ENCODE measurements around the gene CERS6. TPM values are rescaled to one million over a fixed set of nuclear protein-coding genes. Genes with fewer than 3 reads are reported as not detected.

The CERS6 gene
- total and polyA plus RNA-seq, 10 of the 15 experiments (the other 5 are each of a cell fraction or from before 2014, with no cell fraction given): 1.3 to 20.4 (median 14.1) TPM

- in situ Hi-C loops (cut with MboI) (no loop called here), intact Hi-C loops (cut with micrococcal nuclease; ENCODE audit: unreplicated experiment) (loop anchor here (1.0 to 5.0 kb wide), 2 partner anchors 21 to 243 kb away; no protein-coding TSS in a partner anchor)
- BruUV-seq (replicated peaks): no TSS peak
- ChIA-PET POLR2A (interaction anchor here (1.2 to 1.3 kb wide), 2 partner anchors 12 to 19 kb away, joined by 3 read pairs; no protein-coding TSS in a partner anchor), SMC1A (ENCODE audit: uncharacterized antibody, unreplicated experiment) (interaction anchor here (0.7 to 2.6 kb wide), 7 partner anchors 13 to 55 kb away, joined by 3 to 18 read pairs (median 3); no protein-coding TSS in a partner anchor), RAD21 (ENCODE audit: unreplicated experiment) (interaction anchor here (2.7 to 3.7 kb wide), 2 partner anchors 20 kb away, joined by 12 to 17 read pairs; no protein-coding TSS in a partner anchor), CTCF (interaction anchor here (1.1 kb wide), 1 partner anchor 11 kb away, joined by 3 read pairs; no protein-coding TSS in a partner anchor)
- peak overlapping the region; percentile 61 for H3K4me2 ChIP-seq (ENCODE audit: control insufficient read depth, insufficient read depth)
- no peaks in the 10 kb centered on the region for H3K27me3 ChIP-seq (replicated peaks in 1 of 2; ENCODE audit: control insufficient read depth in 2 of 2, insufficient read depth in 2 of 2, low read length in 1 of 2)
- H3K27ac ChIP-seq (ENCODE audit: control insufficient read depth, insufficient read depth): peak overlapping the region; percentile 71
- no peaks in the 10 kb centered on the region for H4K20me1 ChIP-seq (ENCODE audit: control insufficient read depth, insufficient read depth)
- DNase-seq (ENCODE audit: low read depth, low spot score): peak; percentile 75
- H3K79me2 ChIP-seq (ENCODE audit: control insufficient read depth, insufficient read depth, low read length): peaks cover 100% of the 10 kb centered on the region
- FAIRE-seq: peak; percentile 83
- peak overlapping the region; percentile 1; the same call in 1 of the 2 replicates for H3K4me3 ChIP-seq
- peak overlapping the region; percentile 29 for H3K9ac ChIP-seq (ENCODE audit: control insufficient read depth, insufficient read depth, low read length)
- ATAC-seq: peak; percentile 79
- no peak overlapping the region; the same call in 1 of the 2 replicates for H2AFZ ChIP-seq (ENCODE audit: control insufficient read depth, low read depth, low read length)
- peaks cover 59% of the 10 kb centered on the region for H3K4me1 ChIP-seq (ENCODE audit: control insufficient read depth, insufficient read depth, low read length)
- WGBS (ENCODE audit: insufficient coverage, insufficient replicate concordance, low lambda C conversion rate, missing lambda C conversion rate): 56% methylated on average over 3 of the region's 3 CpGs
- H3K36me3 ChIP-seq (ENCODE audit: control insufficient read depth in 2 of 2, insufficient read depth in 2 of 2, low read length in 1 of 2): no peaks in the 10 kb centered on the region; a peak in 1 of 4 replicates
- peaks cover 5% of the 10 kb centered on the region; the same call in 2 of the 3 replicates for H3K9me3 ChIP-seq (replicated peaks; ENCODE audit: control insufficient read depth, insufficient read depth, low read length)
- no peak for TF ChIP-seq IRF4 (IDR thresholded peaks at IDR 0.05; ENCODE audit: low read depth, low read length)
- peak; percentile 80 for TF ChIP-seq MTA2 (IDR thresholded peaks at IDR 0.05; ENCODE audit: low read depth)
- TF ChIP-seq ZNF274 (IDR thresholded peaks at IDR 0.05; ENCODE audit: insufficient read depth, insufficient read length): no peak
- TF ChIP-seq E2F8 (IDR thresholded peaks at IDR 0.05; ENCODE audit: low read depth, partially characterized antibody): no peak
- no peak for TF ChIP-seq HDAC6 (IDR thresholded peaks at IDR 0.05; ENCODE audit: unreplicated experiment)
- TF ChIP-seq, protein P1, sequence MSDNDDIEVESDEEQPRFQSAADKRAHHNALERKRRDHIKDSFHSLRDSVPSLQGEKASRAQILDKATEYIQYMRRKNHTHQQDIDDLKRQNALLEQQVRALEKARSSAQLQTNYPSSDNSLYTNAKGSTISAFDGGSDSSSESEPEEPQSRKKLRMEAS (IDR thresholded peaks at IDR 0.05; ENCODE audit: low read depth, low read length): no peak
- TF ChIP-seq NFYA (IDR thresholded peaks at IDR 0.05; ENCODE audit: borderline replicate concordance, low read depth, low read length): no peak
- TF ChIP-seq NR2F1 (conservative IDR thresholded peaks at IDR 0.05): peak; percentile 58
- no peak for TF ChIP-seq CBX3 (IDR thresholded peaks at IDR 0.05; ENCODE audit: borderline replicate concordance, low read depth)
- TF ChIP-seq, protein P2, sequence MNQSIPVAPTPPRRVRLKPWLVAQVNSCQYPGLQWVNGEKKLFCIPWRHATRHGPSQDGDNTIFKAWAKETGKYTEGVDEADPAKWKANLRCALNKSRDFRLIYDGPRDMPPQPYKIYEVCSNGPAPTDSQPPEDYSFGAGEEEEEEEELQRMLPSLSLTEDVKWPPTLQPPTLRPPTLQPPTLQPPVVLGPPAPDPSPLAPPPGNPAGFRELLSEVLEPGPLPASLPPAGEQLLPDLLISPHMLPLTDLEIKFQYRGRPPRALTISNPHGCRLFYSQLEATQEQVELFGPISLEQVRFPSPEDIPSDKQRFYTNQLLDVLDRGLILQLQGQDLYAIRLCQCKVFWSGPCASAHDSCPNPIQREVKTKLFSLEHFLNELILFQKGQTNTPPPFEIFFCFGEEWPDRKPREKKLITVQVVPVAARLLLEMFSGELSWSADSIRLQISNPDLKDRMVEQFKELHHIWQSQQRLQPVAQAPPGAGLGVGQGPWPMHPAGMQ (IDR thresholded peaks at IDR 0.05; ENCODE audit: borderline replicate concordance): no peak
- no peak for TF ChIP-seq USF1 (IDR thresholded peaks at IDR 0.05; ENCODE audit: borderline replicate concordance, extremely low read length, insufficient read depth, low read depth, low read length)
- peak in 1 of 2 experiments; percentile 63; a peak in 1 of 4 replicates for TF ChIP-seq ETV6 (conservative IDR thresholded peaks at IDR 0.05 in 1 of 2, IDR thresholded peaks at IDR 0.05 in 1 of 2; ENCODE audit: borderline replicate concordance in 1 of 2, low read depth in 1 of 2)
- TF ChIP-seq POLR2A (IDR thresholded peaks at IDR 0.05; ENCODE audit: low read depth, low read length): no peak
- TF ChIP-seq YBX1 (IDR thresholded peaks at IDR 0.05): no peak
- no peak for TF ChIP-seq CTCF (IDR thresholded peaks at IDR 0.05 in 2 of 3, conservative IDR thresholded peaks at IDR 0.05 in 1 of 3; ENCODE audit: control insufficient read depth in 2 of 3, extremely low read depth in 1 of 3, insufficient read depth in 1 of 3, low read depth in 3 of 3, low read length in 3 of 3)
These were observed 13.4 kb downstream of the CERS6 start for GRCh38 chr2:168469281-168469988.

Measured in GM12878 (cell line).